GM21825 (cell line): ENCODE measurements around the gene NADSYN1.

ENCODE experiments used
- ATAC-seq: cut with Tn5 transposase; IDR thresholded peaks from one replicate; pipeline ENCODE4 v1.9.1; 2021; ENCODE audit warnings: mild to moderate bottlenecking, moderate library complexity; ENCODE audit not compliant: unreplicated experiment

The NADSYN1 gene

DNA sequence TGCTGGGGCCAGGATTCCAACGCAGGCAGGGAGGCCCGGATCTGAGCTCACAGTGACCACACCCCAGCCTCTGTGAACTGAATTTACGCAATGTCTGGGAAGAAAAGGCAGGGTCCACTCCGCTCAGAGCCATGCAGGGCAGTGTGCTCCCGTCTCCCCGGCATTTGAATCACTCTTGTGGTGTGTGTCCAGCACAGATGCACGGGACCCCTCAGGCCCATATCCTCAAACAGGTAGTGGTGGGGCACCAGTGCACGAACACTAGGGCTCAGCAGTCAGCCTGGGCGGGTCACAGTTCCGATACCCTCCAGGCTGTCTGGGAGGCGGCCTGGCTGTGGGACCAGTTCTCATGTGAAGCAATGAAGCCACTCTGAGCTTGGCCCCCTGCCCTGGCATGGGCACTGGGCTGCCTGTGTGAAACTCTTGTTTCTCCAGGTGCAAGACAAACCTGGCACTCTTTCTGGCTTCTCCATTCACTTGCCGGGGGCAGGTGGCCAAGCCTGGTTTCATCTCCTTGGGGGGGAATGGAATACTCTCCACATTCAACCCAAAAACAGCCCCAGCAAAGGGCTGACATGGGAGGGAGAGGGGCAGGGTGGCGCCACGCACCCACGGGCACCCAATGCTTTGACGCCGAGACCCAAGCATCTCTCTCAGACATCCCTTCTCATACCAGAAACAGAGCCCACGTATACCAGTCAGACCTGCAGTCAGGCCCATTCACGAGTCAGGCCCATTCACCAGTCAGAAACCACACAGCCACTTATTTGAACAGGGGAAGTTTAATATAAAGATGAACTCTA is 19.2 kb upstream of the NADSYN1 start:
- no peak for ATAC-seq

GRCh38 chr11:71434576-71435130 is 18.4 kb upstream of the NADSYN1 start:
- no peak for ATAC-seq

GRCh38 chr11:71435278-71435951 is 17.6 kb upstream of the NADSYN1 start:
- ATAC-seq, result no peak

GRCh38 chr11:71436861-71437260 is 16.1 kb upstream of the NADSYN1 start:
- ATAC-seq, result no peak

GRCh38 chr11:71437399-71437798 is 15.6 kb upstream of the NADSYN1 start:
- ATAC-seq, result no peak

DNA sequence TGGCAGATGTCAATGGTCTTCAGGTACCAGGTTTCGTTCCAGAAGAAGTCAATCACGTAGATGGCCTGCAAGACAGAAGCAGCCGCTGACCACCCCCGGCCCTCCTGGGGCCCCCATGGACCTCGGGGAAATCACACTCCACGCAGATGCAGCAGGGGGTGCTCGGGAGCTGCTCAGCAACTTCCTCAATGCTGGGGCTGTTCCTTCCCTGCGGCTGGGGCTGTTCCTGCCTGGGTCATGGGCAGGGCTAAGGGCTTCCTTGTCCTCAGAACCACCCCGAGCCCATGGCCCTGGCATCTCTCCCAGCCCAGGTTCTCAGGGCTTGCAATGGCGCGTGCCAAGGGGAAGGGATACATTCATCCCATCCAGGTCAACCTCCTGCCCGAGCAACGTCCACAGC is 15.1 kb upstream of the NADSYN1 start:
- ATAC-seq, result no peak

- ATAC-seq, result no peak
Measured at GRCh38 chr11:71438650-71439049, 14.4 kb upstream of the NADSYN1 start.

GRCh38 chr11:71440021-71440755 is 12.8 kb upstream of the NADSYN1 start:
- ATAC-seq, result no peak

DNA sequence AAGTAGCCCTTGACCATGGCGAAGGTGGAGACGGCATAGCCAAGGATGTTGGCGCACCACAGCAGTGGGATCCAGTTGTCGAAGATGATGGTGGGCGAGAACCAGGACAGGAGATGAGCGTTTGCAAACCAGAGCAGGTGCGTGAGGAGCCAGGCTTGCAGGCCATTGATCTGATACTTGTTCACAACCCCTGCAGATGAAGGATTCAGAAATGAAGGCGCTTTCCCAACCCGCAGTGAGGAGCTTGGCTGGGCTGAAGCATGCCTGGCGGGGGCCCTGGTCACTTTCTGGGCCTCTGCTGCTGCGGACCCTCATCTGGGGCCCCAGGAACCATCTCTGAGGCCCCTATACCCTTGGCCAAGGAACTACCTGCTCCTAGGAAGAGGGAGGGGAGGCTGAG is 11.8 kb upstream of the NADSYN1 start:
- no peak for ATAC-seq

DNA sequence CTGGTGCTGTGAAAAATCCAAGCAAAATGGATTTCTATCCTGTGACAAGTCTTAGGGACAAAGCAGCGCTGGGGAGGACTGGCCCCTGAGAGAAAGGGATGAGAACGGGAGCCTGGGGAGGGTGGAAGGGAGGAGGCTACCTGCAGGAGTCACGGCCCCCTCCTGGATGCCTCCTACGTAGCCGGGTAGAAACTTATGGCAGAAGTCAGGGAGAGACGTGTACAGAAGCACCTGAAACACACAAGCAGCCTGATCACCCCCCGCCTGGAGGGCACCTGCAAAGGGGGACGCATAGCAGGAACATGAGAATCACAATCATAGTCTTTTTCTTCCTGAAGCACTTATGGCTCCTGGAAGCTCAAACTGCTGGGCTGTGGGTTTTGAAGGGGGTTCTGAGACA is 10.9 kb upstream of the NADSYN1 start:
- no peak for ATAC-seq

DNA sequence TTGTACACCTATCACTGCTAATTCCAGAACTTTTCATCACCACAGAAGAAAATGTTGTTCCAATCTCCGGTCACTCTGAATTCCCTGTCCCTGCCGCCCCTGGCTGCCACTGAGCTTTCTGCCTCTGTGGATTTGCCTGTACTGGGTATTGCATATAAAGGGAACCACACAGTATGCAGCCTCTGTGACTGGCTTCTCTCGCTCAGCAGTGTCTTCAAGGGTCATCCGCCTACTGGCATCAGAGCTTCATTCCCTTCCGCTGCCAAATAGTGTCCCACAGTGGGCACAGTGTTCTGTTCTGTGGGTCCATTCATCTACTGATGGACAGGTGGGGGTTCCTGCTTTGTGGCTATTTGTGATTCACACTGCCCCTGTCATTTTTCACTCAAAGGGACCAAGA is 10.1 kb upstream of the NADSYN1 start:
- no peak for ATAC-seq

GRCh38 chr11:71443736-71444445 is 9.1 kb upstream of the NADSYN1 start:
- no peak for ATAC-seq

GRCh38 chr11:71444811-71445210 is 8.2 kb upstream of the NADSYN1 start:
- ATAC-seq, result no peak

DNA sequence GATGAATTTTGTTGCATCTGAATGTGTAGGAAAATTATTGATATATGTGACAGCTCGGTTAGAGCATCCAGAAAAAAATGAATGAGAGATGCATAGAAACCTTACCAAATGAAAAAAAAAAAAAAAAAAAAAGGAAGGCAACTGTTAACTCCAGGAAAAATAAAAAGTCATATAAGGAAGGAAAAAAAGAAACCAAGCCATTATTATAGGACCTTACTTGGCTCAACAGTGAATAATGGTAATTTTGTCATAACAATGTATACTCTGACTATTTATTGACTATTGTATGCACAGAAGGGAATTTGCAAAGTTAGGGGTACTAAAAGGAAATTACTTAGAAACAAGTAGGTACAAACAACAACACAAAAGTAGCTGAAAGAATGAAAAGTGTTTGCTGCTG is 6.9 kb upstream of the NADSYN1 start:
- no peak for ATAC-seq

DNA sequence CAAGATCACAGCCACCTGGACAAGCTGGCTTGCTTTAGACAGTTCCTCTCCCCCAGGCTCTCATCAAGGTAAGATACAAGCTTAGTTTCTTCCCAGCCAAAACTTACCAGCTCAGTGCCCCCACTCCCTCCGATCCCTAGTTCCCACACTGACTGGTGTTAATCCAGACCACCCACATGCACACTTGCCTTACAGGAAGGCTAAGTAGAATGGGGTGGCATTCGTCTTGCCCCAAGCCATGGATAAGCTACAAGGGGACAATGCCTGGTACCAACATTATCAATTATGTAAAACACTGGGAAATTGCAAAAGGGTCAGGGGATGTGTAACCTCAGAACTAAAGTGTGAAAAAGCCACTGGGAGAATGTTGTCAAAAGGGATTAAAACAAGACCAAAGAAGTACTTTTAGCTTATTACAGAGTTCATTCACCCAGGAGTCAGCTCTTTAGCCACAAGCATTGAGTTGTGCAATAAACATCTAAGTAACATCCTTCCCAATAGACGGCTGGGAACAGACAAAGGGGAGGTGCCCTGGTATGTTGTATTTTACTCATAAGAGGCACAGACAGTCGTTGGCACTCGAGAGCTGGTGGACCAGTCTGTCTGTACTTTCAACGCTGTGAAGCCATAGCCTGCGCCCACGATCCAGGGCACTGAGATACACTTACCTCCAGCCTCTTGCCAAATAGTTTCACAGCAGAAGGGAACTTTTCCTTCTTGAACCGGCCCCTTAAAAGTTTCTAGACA is 5.9 kb upstream of the NADSYN1 start:
- ATAC-seq, result no peak

GRCh38 chr11:71447791-71448256 is 5.2 kb upstream of the NADSYN1 start:
- no peak for ATAC-seq

DNA sequence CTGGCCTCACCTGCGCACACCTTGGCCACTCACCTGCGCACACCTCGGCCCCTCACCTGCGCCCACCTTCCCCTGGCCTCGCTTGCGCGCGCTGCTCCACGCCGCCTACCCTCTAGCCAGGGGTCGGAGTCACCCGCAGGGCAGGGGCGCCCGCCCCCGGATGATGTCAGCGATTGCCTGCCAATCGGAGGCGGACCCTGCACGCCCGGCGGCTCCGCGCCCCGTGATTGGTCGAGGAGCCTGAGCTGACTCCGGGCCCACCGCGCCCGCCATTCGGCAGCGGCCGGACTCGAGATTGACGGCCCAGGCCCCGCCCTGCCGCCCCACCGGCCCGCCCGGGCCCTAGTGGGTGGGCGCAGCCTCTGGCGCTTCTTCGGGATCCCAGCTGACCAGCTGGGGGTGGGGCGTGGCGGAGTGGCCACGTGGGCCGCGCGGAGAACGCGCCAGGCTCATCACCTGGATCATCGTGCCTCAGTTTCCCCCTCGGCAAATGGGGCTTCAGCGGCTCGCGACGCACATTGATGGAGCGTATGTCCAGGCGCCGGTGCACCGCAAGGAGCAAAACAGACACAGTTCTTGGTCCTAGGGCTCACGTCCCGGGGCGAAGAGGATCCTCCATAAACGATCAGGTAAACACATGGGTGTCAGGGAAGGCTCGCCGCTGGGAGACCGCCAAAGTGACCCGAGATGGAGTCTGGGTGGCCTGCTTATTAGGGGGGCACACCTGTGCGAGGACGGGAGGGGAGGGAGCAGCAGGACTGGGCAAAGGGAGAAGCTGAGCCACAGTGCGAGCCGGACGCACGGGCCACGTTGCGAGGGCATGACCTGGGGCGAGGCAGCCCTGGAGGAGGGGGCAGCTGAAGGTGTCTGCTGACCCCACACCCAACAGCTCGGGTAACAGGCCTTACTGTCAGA is 4.5 kb upstream of the NADSYN1 start, which contains the start of gene DHCR7:
Gene DHCR7 (minus strand): TSS at position 137 of the 915 bp plus-strand sequence. CDS start 3,441 bp downstream, outside the sequence.
- peak; percentile 79 for ATAC-seq

DNA sequence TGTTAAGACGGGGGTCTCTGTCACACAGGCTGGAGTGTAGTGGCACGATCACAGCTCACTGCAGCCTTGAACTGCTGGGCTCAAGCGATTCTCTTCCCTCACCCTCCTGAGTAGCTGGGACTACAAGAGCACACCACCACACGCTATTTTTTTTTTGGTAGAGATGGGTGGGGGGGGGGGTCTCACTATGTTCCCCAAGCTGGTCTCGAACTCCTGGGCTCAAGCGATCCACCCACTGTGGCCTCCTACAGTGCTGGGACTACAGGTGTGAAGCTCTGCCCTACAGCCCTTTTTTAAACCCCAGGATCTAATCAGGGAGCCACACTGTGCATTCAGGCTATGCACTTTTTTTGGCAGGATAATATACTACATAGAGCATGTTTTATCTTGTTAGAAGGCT is 3.4 kb upstream of the NADSYN1 start:
- ATAC-seq, result no peak

DNA sequence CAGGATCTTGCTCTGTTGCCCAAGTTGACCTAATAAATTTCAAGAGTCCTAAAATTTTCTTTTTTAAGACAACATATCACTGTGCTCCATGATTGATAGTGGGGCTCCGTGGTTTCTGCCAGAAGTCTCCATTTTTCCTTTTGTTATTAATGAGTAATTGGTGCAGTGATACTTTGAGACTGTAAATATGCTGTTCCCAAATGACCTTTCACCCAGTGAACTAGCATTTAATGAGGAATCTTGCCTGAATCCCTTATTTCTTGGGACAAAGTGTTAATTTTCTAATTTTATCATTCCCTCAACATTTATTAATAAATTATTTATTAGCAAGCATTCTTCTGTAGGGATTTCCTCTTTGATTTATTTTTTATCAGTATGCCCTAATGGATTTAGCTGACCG is 2.5 kb upstream of the NADSYN1 start:
- ATAC-seq, result no peak
